Measurements from ENCODE around the gene IL2RA. TPM values are rescaled to one million over a fixed set of nuclear protein-coding genes. Genes with fewer than 3 reads are reported as not detected.
"Not testable (repeated sequence)": the region's sequence is repeated elsewhere in the genome, so short reads cannot be mapped to it uniquely, and the experiment has no call there.

IL2RA gene
- total RNA-seq, 1 donor from 2014 or later = not detected

GRCh38 chr10:6045314-6045848 is 16.8 kb downstream of the IL2RA start:
- TF ChIP-seq, protein P1, sequence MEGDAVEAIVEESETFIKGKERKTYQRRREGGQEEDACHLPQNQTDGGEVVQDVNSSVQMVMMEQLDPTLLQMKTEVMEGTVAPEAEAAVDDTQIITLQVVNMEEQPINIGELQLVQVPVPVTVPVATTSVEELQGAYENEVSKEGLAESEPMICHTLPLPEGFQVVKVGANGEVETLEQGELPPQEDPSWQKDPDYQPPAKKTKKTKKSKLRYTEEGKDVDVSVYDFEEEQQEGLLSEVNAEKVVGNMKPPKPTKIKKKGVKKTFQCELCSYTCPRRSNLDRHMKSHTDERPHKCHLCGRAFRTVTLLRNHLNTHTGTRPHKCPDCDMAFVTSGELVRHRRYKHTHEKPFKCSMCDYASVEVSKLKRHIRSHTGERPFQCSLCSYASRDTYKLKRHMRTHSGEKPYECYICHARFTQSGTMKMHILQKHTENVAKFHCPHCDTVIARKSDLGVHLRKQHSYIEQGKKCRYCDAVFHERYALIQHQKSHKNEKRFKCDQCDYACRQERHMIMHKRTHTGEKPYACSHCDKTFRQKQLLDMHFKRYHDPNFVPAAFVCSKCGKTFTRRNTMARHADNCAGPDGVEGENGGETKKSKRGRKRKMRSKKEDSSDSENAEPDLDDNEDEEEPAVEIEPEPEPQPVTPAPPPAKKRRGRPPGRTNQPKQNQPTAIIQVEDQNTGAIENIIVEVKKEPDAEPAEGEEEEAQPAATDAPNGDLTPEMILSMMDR (conservative IDR thresholded peaks at IDR 0.05; ENCODE audit: low read depth, low read length) = no peak
- DNase-seq (ENCODE audit: low read depth) = no peak
- no peak overlapping the region for H3K4me3 ChIP-seq (ENCODE audit: low read depth, low read length)

DNA sequence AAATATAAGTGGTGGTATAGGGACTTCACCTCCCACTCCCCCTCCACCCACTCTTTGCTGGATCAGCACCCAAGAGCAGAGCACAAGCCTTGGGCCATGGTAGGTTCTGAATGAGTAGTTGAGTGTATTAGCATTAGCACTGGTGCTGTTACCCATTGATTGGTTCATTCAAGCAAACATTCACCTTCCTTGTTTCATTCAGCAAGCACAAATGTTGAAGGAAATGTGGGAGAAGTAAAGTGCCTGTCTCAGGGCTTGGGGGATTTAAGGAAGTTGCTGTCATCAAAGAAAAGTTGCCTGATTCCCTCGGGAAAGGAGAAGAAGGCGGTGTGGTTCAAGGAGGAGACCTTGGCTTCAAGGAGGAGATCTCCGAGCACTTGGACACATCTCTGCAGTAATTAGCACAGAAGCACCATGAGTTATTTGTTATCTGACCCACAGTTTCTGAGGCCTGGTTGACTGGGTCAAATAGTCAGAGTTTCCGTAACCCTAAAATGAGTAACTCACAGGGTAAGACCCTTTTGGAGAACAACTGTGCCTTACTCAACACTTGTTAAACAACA is 17.3 kb downstream of the IL2RA start:
- DNase-seq (ENCODE audit: low read depth) = no peak
- no peak overlapping the region for H3K4me3 ChIP-seq (ENCODE audit: low read depth, low read length)
- TF ChIP-seq, protein P1 (conservative IDR thresholded peaks at IDR 0.05; ENCODE audit: low read depth, low read length) = no peak

- TF ChIP-seq, protein P1 (conservative IDR thresholded peaks at IDR 0.05; ENCODE audit: low read depth, low read length) = no peak
- no peak overlapping the region for H3K4me3 ChIP-seq (ENCODE audit: low read depth, low read length)
- DNase-seq (ENCODE audit: low read depth) = no peak
These were observed 18.1 kb downstream of the IL2RA start for GRCh38 chr10:6044060-6044459.

GRCh38 chr10:6043377-6043776 is 18.8 kb downstream of the IL2RA start:
- not testable (repeated sequence) for H3K4me3 ChIP-seq (ENCODE audit: low read depth, low read length); DNase-seq (ENCODE audit: low read depth)

- TF ChIP-seq, protein P1 (conservative IDR thresholded peaks at IDR 0.05; ENCODE audit: low read depth, low read length) = no peak
- DNase-seq (ENCODE audit: low read depth) = no peak
- no peak overlapping the region for H3K4me3 ChIP-seq (ENCODE audit: low read depth, low read length)
These were observed 22.0 kb downstream of the IL2RA start for GRCh38 chr10:6040205-6040604.

GRCh38 chr10:6039711-6040110 is 22.5 kb downstream of the IL2RA start:
- TF ChIP-seq, protein P1 (conservative IDR thresholded peaks at IDR 0.05; ENCODE audit: low read depth, low read length) = no peak
- DNase-seq (ENCODE audit: low read depth) = no peak
- no peak overlapping the region for H3K4me3 ChIP-seq (ENCODE audit: low read depth, low read length)

GRCh38 chr10:6038071-6038631 is 24.0 kb downstream of the IL2RA start:
- DNase-seq (ENCODE audit: low read depth) = no peak
- TF ChIP-seq, protein P1 (conservative IDR thresholded peaks at IDR 0.05; ENCODE audit: low read depth, low read length) = no peak
- no peak overlapping the region for H3K4me3 ChIP-seq (ENCODE audit: low read depth, low read length)

Data from epithelial cell of proximal tubule (primary cell).